Uterus (tissue), 2 donors: Measurements from ENCODE around the gene JARID2.

ENCODE experiments used
- POLR2A ChIP-seq, 2 donors: fragments of 450-650 bp; IDR thresholded peaks; one replicate each; pipeline ENCODE4 v1.6.1; 2016; ENCODE audit warnings: antibody characterized with exemption in 2 of 2, mild to moderate bottlenecking in 1 of 2, moderate library complexity in 1 of 2
- TF ChIP-seq, protein P1 (sequence below), 4 experiments: fragments of 200-600 bp in 2 of 4; fragments of 450-650 bp in 2 of 4; sonication (generic) in 2 of 4; IDR thresholded peaks; one replicate each; pipeline ENCODE4 v1.5.1; 2016 to 2019; ENCODE audit warnings: antibody characterized with exemption in 4 of 4, mild to moderate bottlenecking in 2 of 4, moderate library complexity in 1 of 4

DNA sequence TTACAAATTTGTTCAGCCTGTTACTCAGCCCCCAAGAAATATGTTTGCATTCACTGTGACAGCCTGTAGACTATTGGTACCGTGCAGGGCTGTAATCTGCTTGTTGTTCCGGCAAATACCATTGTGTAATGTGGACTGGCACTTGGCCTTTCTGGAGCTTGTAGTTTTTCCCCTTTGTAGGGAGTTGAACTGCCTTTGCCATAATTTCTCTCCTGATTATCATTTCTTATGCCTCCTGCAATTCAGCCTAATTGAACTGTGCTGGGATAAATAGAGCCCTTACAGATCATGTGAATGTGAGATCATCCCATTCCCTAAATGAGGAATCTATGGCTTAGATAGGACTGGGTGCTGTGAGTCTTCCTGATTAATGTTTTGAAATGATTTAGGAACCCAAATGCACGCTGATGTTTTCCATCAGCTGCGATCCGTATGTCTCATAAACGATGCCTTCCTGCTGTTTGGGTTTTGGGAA is 185.1 kb downstream of the JARID2 start:
- TF ChIP-seq, protein P1, sequence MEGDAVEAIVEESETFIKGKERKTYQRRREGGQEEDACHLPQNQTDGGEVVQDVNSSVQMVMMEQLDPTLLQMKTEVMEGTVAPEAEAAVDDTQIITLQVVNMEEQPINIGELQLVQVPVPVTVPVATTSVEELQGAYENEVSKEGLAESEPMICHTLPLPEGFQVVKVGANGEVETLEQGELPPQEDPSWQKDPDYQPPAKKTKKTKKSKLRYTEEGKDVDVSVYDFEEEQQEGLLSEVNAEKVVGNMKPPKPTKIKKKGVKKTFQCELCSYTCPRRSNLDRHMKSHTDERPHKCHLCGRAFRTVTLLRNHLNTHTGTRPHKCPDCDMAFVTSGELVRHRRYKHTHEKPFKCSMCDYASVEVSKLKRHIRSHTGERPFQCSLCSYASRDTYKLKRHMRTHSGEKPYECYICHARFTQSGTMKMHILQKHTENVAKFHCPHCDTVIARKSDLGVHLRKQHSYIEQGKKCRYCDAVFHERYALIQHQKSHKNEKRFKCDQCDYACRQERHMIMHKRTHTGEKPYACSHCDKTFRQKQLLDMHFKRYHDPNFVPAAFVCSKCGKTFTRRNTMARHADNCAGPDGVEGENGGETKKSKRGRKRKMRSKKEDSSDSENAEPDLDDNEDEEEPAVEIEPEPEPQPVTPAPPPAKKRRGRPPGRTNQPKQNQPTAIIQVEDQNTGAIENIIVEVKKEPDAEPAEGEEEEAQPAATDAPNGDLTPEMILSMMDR (IDR thresholded peaks at IDR 0.05) = no peak
- no peak for TF ChIP-seq POLR2A (IDR thresholded peaks at IDR 0.05)
